Rectal smooth muscle tissue (tissue), 1 donor: ENCODE measurements around the gene CCL21.

Experiments
- H3K27ac ChIP-seq: one replicate; pipeline ENCODE4 v1.7.0; 2013; ENCODE audit warnings: low read depth, low read length, inconsistent platforms
- H3K27me3 ChIP-seq: one replicate; pipeline ENCODE4 v1.7.0; 2013; ENCODE audit warnings: low read length; ENCODE audit not compliant: control insufficient read depth, insufficient read depth
- H3K36me3 ChIP-seq: one replicate; pipeline ENCODE4 v1.7.0; 2013; ENCODE audit warnings: low read length; ENCODE audit not compliant: control insufficient read depth, insufficient read depth
- H3K4me1 ChIP-seq: one replicate; pipeline ENCODE4 v1.7.0; 2013; ENCODE audit warnings: low read length; ENCODE audit not compliant: control insufficient read depth, insufficient read depth
- H3K4me3 ChIP-seq: one replicate; pipeline ENCODE4 v1.7.0; 2013; ENCODE audit warnings: low read length
- H3K9ac ChIP-seq: one replicate; pipeline ENCODE4 v1.7.0; 2013; ENCODE audit warnings: low read length

CCL21 gene

GRCh38 chr9:34662526-34663302 is 47.2 kb downstream of the CCL21 start, which contains the start of gene CCL27:
CCL27 (minus strand) TSS chr9:34662657; CDS start chr9:34662633, 24 bp downstream.
- H3K4me3 ChIP-seq = no peak within 1 kb of the TSS
- peaks cover 3% of the 10 kb centered on the region for H3K4me1 ChIP-seq
- no peaks in the 10 kb centered on the region for H3K27me3 ChIP-seq
- H3K27ac ChIP-seq = no peak within 1 kb of the TSS
- H3K36me3 ChIP-seq = no peaks in the 10 kb centered on the region
- H3K9ac ChIP-seq = no peak within 1 kb of the TSS

GRCh38 chr9:34659592-34660253 is 50.2 kb downstream of the CCL21 start:
- Histone ChIP-seq H3K9ac (no peak overlapping the region), H3K36me3 (peaks cover 3% of the 10 kb centered on the region), H3K4me3 (no peak overlapping the region)

More at GRCh38 chr9:34659592-34660253, 50.2 kb downstream of the CCL21 start:
- H3K27ac ChIP-seq = no peak overlapping the region
- H3K4me1 ChIP-seq = peaks cover 7% of the 10 kb centered on the region
- H3K27me3 ChIP-seq = no peaks in the 10 kb centered on the region
